ENCODE data around the gene SIAH1.
"Not testable (repeated sequence)": the region's sequence is repeated elsewhere in the genome, so short reads cannot be mapped to it uniquely, and the experiment has no call there.

Gene SIAH1

DNA sequence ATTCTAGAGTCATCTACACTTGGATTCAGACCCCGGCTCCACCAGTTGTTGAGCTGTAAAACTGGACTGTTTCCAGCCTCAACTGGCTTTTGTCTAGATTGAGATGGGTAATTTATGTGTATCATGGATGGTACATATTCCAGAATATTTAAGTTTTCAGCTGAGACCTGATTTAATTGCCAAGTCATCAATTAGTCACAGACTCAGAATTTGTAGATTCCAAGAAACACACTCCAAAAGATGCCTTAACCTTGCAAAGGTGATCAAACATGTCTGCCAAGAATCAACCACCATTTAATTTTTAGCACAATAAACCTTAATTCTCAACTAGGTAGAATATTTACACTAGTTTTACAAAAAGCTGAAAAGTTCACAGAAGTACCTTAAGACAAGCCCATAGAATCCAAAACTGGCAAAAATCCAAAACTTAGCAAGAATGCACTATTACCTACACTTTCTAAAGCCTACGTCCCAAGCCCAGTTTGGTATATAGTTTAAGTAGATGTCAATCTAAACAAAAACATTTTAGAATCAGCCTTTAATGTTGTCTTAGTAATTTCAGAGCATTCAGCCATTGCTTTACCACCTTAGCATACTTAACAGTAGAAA is 17.7 kb downstream of the SIAH1 start:
- DNase-seq (ENCODE audit: low read depth in 2 of 3, low spot score in 2 of 3) = no peak

DNA sequence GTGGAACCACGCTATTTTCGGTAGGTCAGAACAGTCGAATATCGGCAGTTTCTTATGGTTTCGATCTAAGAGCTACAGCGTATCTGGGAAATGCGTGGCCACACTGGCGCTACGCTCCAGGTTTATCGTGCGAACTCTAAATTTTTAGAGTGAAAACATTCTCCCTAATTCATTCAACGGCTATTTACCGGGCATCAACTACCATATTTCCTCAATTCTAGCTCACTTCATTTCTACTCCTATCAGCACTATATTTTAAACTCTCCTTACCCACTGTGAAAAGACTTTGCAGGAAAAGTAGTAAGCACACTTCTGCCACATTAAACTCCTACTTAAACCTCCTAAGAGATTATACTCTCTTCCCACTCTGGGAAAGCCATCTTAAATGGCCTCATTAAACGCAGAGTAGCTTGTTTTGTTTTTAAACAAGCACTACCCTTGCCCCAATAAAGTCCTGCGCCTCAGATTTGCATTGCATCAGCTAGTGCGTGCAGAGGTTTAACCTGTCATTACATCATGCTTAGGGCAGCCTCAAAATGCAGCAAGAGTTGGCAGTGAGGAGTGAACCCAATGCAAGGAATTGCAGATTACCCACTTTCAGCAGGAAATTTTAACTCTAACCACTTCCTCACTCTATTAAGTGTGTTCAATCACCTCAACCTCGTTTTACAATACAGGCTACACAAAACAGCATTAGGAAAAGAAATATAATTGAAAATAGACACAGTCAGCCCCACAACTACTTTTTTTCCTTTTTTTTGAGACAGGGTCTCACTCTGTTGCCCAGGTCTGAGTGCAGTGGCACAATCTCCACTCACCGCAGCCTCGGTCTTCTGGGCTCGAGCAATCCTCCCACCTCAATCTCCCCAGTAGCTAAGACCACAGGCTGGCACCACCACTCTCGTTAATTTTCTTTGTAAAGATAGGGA is 18.8 kb downstream of the SIAH1 start:
- no peak for DNase-seq (ENCODE audit: low read depth in 2 of 3, low spot score in 2 of 3)

DNA sequence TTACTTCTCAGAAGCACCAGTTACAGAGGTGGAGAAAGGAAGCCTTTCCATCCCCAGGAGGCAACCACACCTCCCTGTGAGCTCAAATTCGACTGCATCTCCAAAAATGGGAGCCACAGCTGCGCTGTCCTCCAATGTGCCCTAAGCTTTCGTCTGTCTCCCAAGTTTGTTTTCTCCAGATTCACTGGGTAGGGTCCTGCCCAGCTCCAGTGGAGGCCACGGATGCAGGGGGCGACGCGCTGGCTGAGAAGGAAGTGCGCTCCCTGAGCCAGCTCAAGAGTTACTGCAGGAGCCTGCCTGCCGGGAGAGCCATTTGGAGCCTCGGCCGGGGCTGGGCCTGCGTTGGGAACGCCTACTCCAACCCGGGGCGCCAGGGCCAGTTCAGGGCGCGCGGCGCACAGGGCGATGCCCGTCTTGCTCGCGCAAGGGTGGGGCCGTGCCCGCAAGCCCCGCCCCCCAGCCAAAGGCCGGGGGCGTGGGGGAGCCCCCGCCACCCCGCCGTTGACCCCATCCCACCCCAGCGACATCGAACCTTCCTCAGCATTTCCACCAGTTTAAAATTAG is 19.5 kb downstream of the SIAH1 start:
- DNase-seq (ENCODE audit: low read depth in 2 of 3, low spot score in 2 of 3) = peak; percentile 70 to 77 (median 73)

DNA sequence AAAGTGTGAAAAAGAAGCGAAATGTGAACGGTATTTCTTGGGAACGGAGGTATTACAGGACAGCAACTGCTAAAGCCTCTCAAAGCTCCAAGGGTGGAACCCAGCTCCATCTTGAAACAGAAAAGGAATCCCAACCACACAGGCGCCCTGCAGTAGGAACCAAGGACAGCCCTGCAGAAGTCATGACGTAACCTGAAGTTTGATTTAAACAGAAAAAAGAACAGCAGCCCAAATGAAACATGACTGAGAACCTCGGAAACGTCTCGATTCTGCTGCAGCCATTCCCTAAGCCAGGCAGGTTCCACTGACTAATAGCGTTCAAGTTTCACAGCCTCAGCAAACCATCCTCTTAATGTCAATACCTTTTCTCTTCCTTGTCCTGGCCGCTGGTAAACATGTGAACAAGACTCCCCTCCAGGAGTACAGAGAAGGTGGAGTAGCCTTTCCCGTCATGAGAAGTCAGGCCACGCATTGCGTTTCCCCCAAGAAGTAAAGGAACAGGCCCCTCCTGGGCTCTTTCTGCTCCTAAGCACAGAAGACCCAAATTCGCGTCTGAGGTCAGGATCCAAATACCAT is 20.1 kb downstream of the SIAH1 start:
- no peak for DNase-seq (ENCODE audit: low read depth in 2 of 3, low spot score in 2 of 3)

DNA sequence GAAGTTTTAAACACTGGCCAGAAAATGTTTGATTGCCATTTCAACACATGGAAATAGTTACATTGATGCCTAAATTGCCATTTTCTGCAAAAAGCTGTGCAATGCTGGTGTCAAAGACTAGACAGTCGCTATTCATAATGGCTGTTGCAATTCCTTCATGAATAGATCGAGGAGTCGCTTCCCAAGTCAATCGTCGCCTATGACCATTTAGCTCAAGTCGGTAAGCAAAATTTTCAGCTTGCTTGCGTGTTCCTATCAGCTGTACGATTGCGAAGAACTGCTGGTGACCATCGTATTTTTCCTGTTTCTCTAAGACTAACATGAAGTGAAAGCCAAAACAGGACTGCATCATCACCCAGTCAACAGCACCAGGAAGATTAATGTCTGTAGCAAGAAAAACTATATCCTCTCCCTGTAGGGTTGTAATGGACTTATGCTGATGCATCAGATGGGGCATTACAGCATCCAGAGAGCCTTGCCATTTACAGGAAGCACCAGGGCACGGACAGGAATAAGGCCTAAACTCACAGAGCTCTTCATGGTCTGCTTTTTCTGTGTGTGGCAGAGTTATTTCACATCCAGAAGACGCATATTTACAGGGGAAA is 23.6 kb downstream of the SIAH1 start:
- DNase-seq (ENCODE audit: low read depth in 2 of 3, low spot score in 2 of 3) = no peak

DNA sequence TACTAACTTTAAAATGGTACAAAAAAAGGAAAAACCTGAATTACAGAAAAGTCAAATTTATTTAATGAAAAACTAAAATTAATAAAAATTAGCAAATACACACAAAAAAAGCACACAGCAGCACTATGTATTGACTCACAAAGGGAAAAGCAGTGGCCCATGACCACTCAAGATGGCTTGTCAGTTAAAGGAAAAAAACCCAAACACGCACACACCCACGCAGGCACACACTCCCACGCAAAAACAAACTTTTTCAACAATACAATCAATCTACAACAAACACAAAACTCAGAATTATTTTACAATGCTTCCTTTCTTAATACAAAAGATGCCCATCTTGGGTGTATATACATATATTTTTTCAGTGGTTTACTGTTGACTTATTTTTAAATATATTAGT is 24.2 kb downstream of the SIAH1 start:
- DNase-seq (ENCODE audit: low read depth in 2 of 3, low spot score in 2 of 3) = no peak

DNA sequence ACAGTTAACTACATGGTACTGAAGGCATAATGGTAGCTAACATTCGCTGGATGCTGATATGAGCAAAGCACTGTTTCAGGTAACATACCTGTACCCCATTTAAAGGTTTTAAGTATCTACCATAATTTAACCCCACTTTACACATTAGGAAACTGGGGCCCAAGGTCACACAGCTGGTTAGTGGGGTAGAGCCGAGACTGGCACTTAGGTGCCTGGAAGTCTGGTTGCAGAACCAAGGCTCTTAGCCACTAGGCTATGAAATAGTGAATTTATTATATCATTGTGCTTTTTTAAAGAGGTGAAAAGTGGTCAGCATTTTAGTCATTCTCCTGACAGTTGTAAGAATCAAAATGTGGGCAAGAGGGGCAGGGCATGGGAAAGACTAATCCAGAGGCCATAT is 25.2 kb downstream of the SIAH1 start:
- DNase-seq (ENCODE audit: low read depth in 2 of 3, low spot score in 2 of 3) = no peak

DNA sequence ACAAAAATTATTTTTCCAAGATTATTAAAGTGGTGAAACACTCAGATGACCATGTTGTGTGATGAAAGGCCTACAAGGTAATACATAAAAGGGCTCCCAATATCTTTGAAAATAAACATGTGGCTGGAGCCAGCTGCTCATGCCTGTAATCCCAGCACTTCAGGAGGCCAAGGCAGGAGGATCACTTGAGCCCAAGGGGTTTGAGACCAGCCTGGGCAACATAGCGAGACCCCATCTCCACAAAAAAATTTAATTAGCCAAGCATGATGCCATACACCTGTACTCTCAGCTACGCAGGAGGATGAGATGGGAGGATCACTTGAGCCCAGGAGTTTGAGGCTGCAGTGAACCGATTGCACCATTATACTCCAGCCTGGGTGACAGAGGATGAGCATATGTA is 26.8 kb downstream of the SIAH1 start:
- no peak for DNase-seq (ENCODE audit: low read depth in 2 of 3, low spot score in 2 of 3)

DNA sequence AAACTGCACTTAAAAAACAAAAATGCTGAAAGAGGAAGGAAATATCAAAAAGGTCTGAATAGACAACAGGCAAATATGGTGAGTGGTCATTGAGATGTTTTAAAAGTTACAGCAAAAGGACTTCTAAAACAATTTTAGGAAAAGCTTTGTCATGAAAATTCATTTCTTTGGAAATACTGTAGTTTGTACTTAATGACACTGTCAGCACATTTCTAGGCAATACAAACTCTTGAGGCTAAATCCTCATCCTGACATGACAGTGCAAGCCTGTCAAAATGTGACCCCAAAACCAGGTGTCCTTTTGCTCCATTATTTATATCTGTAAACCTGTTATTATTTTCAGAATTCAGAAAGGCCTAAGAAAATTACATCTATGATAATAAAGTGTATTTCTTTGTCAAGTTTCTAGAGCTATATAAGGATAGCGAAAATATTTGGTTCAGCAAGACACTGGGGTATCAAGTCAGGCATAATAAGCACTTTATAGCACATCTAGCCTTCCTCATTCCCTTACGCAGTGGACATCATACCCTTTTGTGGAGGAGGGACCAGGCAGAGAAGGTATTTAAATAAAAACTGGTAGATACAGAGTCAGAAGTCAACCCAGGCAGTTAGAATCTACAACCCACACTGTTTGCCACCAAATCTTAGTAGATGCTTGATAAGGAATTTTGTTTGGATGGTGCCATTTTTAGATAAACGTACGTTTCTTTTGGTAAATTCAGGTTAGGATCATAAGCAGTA is 28.4 kb downstream of the SIAH1 start:
- no peak for DNase-seq (ENCODE audit: low read depth in 2 of 3, low spot score in 2 of 3)

DNA sequence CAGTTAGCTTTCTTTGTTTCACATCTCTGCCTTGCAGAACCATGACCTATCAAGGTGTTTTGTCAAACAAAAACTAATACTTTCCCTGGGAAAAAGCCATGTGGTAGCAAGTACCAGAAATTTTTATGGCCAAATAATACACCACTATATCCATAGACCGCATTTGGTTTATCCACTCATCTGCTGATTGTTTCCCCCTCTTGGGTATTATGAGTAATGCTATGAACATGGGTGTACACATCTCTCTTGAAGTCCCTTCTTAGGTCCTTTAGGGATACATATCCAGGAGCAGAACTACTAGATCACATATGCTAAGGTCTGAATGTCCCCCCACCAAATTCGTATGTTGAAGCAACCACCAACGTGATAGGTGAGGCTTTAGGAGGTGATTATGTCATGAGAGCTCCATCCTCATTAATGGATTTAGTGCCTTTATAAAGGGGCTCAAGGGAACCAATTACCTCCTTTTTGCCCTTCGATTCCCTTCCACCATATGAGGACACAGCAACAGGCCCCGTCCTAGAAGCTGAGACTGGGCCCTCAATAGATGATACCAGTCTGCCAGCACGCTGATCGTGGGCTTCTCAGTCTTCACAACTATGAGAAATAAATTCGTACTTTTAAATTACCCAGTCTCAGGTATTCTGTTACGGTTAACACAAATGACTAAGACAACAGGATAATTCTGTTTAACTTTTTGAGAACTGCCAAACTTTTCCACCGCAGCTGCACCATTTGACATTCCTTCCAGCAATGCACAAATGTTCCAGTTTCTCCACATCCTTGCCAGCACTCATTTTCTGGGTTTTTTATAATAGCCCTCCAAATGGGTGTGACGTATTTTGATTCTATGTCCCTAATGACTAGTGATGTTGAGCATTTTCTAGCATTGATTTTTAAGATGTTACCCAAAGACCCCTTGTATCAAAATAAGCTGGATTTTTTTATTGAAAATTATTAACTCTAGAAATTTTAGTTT is 30.0 kb downstream of the SIAH1 start:
- no peak for DNase-seq (ENCODE audit: low read depth in 2 of 3, low spot score in 2 of 3)

DNA sequence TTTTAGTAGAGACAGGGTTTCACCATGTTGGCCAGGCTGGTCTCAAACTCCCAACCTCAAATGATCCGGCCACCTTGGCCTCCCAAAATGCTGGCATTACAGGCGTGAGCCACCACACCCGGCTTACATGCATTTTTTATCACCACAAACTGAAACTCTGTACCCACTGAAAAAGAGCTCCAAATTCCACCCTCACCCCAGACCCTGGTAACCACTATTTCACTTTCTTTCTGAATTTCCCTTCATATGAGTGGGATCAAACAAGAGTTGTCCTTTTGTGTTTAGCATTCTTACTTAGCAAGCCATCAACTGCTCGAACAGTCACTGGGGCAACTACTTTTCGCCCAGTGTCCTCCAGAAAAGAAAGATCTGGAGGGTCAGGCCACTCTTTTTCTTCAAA is 30.8 kb downstream of the SIAH1 start:
- not testable (repeated sequence) for DNase-seq (ENCODE audit: low read depth in 2 of 3, low spot score in 2 of 3)

DNA sequence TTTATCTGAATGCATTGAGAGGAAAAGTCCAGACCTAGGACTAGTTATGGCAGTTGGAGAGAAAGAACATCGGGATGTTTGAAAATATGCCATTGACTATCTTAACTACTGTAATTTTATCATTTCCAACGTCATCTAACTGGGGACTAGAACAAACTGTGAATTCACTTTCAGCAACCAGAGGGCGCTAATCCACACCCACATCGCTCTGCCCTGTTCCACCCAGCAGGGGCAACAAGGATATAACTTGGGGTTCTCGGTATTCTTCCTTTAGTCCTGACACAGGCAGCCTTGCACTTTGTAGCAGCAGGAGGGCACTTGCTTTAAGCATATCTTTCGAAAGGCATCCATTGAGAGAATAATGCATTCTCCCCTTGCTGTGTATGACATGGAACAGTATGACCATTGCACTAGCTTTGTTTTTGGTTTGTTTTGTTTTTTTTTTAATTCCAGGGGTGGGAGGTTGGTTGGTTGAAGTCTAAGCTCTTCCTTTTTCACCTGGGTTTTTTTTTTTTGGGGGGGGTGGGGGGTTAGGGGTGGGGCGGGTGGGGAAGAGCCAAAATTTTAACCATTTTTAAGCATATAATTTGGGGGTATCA is 31.5 kb downstream of the SIAH1 start:
- DNase-seq (ENCODE audit: low read depth in 2 of 3, low spot score in 2 of 3) = no peak

DNA sequence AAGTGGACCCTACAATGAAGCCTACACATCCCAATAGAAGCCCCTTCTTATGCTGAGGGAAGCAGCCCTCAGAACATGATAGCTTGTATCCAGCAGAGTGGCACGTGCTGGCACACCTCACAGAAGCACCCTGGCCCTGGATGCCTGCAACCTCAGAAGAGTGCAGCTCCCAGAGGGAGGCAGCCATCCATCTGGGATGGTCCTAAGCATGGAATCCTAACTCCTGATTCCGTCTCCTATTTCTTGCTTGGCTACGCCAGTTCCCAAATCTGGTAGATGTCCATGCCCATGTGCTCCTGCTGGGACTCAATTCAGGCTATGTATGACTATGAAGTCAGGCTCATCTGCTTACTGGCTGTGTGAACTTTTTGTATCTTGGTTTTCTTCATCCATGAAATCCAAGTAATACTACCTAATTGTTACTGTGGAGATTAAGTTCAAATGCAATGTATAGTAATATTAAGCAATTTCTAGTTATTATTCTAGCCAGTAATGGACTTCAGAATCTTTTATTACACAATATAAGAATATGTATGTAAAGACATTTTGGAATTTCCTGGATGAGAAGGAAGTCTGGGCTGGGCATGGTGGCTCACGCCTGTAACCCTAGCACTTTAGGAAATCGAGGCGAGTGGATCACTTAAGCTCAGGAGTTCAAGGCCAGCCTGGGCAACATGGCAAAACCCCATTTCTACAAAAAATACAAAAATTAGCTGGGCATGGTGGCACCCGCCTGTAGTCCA is 32.4 kb downstream of the SIAH1 start:
- DNase-seq (ENCODE audit: low read depth in 2 of 3, low spot score in 2 of 3) = no peak

DNA sequence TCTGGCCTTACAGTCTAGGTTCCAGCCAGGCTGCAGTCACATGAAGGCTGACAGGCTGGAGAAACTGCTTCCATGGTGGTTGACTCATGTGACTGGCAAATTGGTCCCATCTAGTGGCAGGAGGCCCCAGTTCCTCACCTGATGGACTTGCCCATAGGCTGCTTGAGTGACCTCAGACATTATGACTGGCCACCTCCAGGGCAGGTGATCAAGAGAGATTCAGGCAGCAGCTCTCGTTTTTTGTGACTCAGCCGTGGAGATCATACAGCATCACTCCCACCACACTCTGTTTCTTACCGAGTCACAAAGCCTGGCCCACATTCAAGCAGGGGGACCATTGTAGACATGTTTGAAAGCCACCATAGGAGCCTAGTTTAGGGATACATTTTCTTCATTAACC is 34.5 kb downstream of the SIAH1 start:
- DNase-seq (ENCODE audit: low read depth in 2 of 3, low spot score in 2 of 3) = no peak

DNA sequence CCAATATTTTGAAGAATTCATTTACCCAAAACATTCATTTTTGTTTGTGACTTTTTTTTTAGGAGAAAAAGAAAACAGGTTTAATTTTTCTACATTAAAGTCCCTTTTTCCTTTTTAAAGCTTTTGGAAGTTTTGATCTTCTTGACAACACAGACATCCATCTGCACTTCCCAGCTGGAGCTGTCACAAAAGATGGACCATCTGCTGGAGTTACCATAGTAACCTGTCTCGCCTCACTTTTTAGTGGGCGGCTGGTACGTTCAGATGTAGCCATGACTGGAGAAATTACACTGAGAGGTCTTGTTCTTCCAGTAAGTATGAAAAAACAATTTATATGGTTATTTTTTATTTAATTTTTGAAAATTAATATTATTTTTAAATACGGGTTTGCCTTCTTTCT is 37.2 kb downstream of the SIAH1 start:
- DNase-seq (ENCODE audit: low read depth in 2 of 3, low spot score in 2 of 3) = no peak

DNA sequence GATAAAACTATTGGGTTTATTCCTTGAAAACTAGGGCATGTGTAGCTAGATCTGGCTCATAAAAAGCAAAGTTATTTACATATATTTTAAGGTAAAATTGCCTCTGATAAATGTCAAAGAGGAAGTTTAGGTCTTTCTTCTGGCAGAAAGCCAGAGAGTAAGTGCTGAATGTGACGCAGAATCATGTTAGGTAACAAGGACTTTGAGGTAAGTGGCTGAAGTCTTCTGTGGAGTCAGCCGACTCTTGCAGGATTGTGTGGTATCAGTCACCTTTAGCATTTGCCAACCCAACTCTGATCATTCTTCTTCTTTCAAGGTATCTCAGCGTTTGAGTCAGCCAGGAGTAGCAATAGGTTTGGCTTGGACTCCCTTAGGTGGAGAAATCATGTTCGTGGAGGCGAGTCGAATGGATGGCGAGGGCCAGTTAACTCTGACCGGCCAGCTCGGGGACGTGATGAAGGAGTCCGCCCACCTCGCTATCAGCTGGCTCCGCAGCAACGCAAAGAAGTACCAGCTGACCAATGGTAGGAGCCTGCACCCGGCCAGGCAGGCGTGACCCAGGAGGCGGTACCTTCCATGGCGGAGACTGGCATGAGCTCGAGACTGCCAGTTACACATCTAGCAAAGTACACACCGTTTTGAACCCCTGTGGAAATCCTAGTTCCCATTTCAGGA is 37.9 kb downstream of the SIAH1 start:
- DNase-seq (ENCODE audit: low read depth in 2 of 3, low spot score in 2 of 3) = no peak

DNA sequence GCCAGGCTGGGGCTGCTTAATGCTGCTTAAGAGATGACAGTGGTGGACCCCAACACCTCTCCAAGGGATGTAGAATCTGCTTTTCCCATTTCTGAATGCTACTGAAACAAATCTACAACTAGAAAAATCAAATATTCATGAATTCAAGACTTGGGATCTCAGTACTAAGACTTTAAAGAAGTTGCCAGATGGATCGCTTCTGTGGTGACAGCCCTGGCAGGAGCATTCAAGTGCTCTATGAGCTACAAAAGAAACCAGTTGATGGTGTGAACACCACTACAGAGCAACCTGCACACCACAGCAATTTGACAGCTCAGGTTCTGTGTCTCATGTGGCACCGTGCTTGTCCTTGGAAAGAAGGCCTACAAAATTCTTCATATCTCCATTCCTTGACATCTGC is 42.6 kb downstream of the SIAH1 start:
- DNase-seq (ENCODE audit: low read depth in 2 of 3, low spot score in 2 of 3) = no peak

DNA sequence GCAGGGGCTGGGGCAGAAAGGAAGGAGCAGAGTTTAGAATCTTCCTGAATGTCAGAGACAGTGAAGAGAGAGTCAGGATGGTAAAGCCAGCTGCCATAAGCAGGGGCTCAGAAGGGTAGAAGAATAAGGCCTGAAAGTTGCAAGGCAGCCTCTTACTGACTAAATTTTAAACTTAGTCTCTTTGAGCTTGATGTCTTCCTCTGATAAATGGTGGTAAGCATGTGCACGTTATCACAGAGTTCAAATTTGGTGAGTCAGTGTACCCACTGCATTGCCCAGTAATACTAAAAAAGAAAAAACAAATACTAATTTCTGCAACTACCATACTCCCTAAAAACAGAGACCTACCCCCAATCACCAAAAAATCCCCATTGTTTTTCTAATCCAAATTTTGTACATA is 45.2 kb downstream of the SIAH1 start:
- DNase-seq (ENCODE audit: low read depth in 2 of 3, low spot score in 2 of 3) = no peak

All from activated CD8-positive, alpha-beta memory T cell treated with anti-CD3 and anti-CD28 coated beads for 48 hours (primary cell).